Left ventricle myocardium inferior (tissue), 1 donor: ENCODE results near the gene CNTNAP3. TPM values are rescaled to one million over a fixed set of nuclear protein-coding genes. Genes with fewer than 3 reads are reported as not detected.
"Not testable (repeated sequence)": the region's sequence is repeated elsewhere in the genome, so short reads cannot be mapped to it uniquely, and the experiment has no call there.

Experiments
- DNase-seq: peaks from one replicate; pipeline ENCODE4 v3.0.0-alpha.2; 2020
- H3K27ac ChIP-seq: fragments of 200-600 bp; replicated peaks from 2 replicates; pipeline ENCODE4 v1.8.0; 2021
- H3K27me3 ChIP-seq: fragments of 200-600 bp; 2 replicates; pipeline ENCODE4 v1.8.0; 2021; ENCODE audit warnings: low read depth
- H3K36me3 ChIP-seq: fragments of 200-600 bp; 2 replicates; pipeline ENCODE4 v1.8.0; 2021
- H3K4me1 ChIP-seq: fragments of 200-600 bp; 2 replicates; pipeline ENCODE4 v1.8.0; 2021
- H3K4me3 ChIP-seq: fragments of 200-600 bp; 2 replicates; pipeline ENCODE4 v1.8.0; 2021; ENCODE audit warnings: mild to moderate bottlenecking, moderate library complexity
- H3K9me3 ChIP-seq: fragments of 200-600 bp; replicated peaks from 2 replicates; pipeline ENCODE4 v1.8.0; 2021
- intact Hi-C: fragments of 100-400 bp; cut with micrococcal nuclease; formaldehyde crosslinking; loops from one replicate; pipeline ENCODE4 v1.11.0; 2022
- total RNA-seq: library from RNA; stranded (reverse); fragmentation: NEBNext Ultra II Directional; extraction: Animal tissue kit (Norgen Biotek cat#: 25700); gene quantifications from one replicate; pipeline ENCODE4 v1.2.1, GENCODE V29; 2021
- TF ChIP-seq, protein P1 (sequence below): fragments of 200-600 bp; IDR thresholded peaks from 2 replicates; pipeline ENCODE4 v1.8.0; 2021; ENCODE audit warnings: antibody characterized with exemption, mild to moderate bottlenecking, borderline replicate concordance
- donor health status: DM: no; HTN: yes; CAD: no; lungs with severe emphysema.

The CNTNAP3 gene
- total RNA-seq, 1 donor from 2014 or later: 9.9 TPM

- H3K9me3 ChIP-seq, H3K27ac ChIP-seq, H3K4me1 ChIP-seq, H3K36me3 ChIP-seq, H3K4me3 ChIP-seq, intact Hi-C loops, H3K27me3 ChIP-seq, DNase-seq: not testable (repeated sequence)
Observed at GRCh38 chr9:39121401-39121800, 166.6 kb downstream of the CNTNAP3 start.

DNA sequence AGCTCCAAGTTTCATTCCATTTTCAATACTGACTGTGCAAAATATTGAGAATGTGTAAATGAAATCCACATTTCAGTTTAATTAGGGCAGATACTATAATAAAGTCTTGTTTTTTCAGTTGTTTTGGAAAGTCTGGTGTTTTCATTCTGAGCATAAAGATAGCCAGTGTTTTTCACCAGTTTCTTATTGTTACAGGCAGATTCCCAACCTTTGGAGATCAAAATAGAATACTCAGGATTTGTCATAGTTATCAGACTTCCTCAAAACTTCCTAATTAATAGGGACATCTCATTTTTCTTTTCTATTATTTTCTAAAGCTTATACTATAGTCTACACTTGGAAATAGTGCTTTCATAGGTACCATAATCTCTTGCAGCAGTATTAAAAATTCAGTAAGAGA is 176.2 kb downstream of the CNTNAP3 start:
- H3K4me3 ChIP-seq, H3K27ac ChIP-seq, H3K4me1 ChIP-seq, H3K9me3 ChIP-seq, H3K27me3 ChIP-seq, intact Hi-C loops, H3K36me3 ChIP-seq, DNase-seq: not testable (repeated sequence)

DNA sequence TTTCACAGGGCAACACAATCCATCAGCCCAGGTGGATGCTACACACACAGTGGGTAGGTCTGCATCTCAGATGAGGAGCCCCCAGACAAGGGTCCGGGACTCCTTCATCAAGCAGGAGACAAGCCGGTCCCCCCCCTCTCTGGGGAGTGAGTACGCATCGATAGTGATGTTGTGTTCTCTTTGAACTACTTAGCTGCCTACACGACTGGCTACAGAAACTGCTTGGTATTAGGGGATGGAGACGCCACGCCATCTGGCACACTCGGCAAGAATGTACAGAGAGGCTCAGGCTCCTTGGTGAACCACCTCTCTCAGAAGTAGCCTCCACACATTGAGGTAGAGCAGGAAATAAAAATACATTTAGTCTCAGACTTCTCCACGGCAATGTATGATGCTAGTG is 179.8 kb downstream of the CNTNAP3 start:
- TF ChIP-seq, protein P1, sequence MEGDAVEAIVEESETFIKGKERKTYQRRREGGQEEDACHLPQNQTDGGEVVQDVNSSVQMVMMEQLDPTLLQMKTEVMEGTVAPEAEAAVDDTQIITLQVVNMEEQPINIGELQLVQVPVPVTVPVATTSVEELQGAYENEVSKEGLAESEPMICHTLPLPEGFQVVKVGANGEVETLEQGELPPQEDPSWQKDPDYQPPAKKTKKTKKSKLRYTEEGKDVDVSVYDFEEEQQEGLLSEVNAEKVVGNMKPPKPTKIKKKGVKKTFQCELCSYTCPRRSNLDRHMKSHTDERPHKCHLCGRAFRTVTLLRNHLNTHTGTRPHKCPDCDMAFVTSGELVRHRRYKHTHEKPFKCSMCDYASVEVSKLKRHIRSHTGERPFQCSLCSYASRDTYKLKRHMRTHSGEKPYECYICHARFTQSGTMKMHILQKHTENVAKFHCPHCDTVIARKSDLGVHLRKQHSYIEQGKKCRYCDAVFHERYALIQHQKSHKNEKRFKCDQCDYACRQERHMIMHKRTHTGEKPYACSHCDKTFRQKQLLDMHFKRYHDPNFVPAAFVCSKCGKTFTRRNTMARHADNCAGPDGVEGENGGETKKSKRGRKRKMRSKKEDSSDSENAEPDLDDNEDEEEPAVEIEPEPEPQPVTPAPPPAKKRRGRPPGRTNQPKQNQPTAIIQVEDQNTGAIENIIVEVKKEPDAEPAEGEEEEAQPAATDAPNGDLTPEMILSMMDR: no peak
- Histone ChIP-seq H3K4me3 (no peak overlapping the region), H3K36me3 (no peaks in the 10 kb centered on the region), H3K27ac (no peak overlapping the region), H3K27me3 (no peaks in the 10 kb centered on the region), H3K4me1 (no peaks in the 10 kb centered on the region), H3K9me3 (no peaks in the 10 kb centered on the region)
- DNase-seq: no peak
- intact Hi-C loops: no loop called here

DNA sequence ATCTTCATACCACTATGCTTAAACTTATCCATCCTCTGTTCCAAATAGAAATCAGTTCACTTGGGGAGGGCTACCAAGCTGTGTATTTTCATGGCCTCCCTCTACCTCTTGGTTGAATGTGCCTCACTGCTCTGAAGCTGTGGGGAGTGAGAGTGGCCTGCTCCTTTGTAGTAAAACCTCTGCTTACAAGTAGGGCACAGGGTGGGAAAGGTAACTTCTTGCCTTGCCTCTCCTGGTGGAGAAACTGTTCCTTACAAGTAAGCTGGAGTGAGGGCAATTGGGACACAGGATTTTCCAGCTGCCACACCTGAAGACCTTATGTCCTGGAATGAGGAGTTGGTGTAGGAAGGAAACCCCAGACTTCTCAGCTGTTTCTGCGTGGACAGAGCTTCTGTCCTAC is 190.8 kb downstream of the CNTNAP3 start:
- H3K4me1 ChIP-seq, intact Hi-C loops, H3K27me3 ChIP-seq, H3K9me3 ChIP-seq, H3K4me3 ChIP-seq, H3K27ac ChIP-seq, H3K36me3 ChIP-seq, DNase-seq: not testable (repeated sequence)

DNA sequence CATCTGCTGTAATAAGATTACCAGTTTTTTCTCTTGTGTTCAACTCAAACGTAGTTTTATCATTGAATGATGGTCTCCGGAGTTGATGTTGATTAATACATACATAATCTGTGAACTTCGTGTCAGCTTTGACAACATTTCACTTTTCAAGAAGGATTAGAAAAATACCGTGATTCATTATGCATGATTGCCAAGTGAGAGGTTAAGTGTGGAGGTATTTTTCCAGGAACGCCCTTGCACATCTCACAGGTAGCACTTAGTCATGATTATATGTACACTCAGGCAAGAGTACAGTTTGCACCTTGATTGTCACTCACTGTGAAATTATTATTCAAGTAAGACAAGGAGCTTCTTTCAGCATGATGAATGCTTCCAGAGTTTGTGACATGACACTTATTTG is 202.7 kb downstream of the CNTNAP3 start:
- intact Hi-C loops, H3K27ac ChIP-seq, H3K36me3 ChIP-seq, H3K4me3 ChIP-seq, H3K9me3 ChIP-seq, H3K4me1 ChIP-seq, H3K27me3 ChIP-seq, DNase-seq: not testable (repeated sequence)

- DNase-seq, H3K27ac ChIP-seq, H3K4me1 ChIP-seq, intact Hi-C loops, H3K36me3 ChIP-seq, H3K4me3 ChIP-seq, H3K27me3 ChIP-seq, H3K9me3 ChIP-seq: not testable (repeated sequence)
Observed at GRCh38 chr9:39082574-39082973, 205.4 kb downstream of the CNTNAP3 start.

- DNase-seq, intact Hi-C loops: not testable (repeated sequence)
Observed at GRCh38 chr9:39080081-39080480, 207.9 kb downstream of the CNTNAP3 start.

GRCh38 chr9:39078621-39079256 is 209.2 kb downstream of the CNTNAP3 start:
- intact Hi-C loops, H3K4me1 ChIP-seq, H3K36me3 ChIP-seq, H3K9me3 ChIP-seq, H3K27ac ChIP-seq, H3K27me3 ChIP-seq: not testable (repeated sequence)
- DNase-seq: peak; percentile 20
- peak overlapping the region; percentile 52 for H3K4me3 ChIP-seq
- TF ChIP-seq, protein P1: peak; percentile 56

More at GRCh38 chr9:39080081-39080480, 207.9 kb downstream of the CNTNAP3 start:
- not testable (repeated sequence) for H3K27ac ChIP-seq, H3K27me3 ChIP-seq, H3K36me3 ChIP-seq, H3K9me3 ChIP-seq, H3K4me1 ChIP-seq, H3K4me3 ChIP-seq

DNA sequence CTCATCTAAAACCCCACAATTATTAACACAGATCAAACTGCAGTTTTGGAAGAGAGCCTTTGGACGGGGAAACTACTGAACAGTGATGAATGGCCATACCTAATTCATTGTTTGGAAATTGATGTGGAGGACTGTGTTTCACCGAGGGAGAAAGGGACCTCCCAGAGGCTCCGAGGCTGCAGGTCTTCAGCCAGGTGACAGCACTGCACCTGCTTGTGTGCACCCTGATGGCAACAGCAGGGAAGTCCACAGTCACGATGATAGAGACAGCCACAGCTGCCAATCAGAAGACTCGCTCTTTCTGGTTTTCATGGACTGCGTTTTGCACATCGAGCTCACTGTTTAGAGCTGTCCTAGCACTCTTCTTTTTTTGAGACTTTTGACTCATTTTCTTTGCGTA is 214.4 kb downstream of the CNTNAP3 start:
- H3K27ac ChIP-seq, intact Hi-C loops, DNase-seq: not testable (repeated sequence)

GRCh38 chr9:39067683-39068082 is 220.3 kb downstream of the CNTNAP3 start:
- H3K36me3 ChIP-seq, H3K27ac ChIP-seq, intact Hi-C loops, H3K9me3 ChIP-seq, H3K4me1 ChIP-seq, DNase-seq, H3K27me3 ChIP-seq, H3K4me3 ChIP-seq: not testable (repeated sequence)

More for the DNA sequence above, 214.4 kb downstream of the CNTNAP3 start:
- not testable (repeated sequence) for H3K4me1 ChIP-seq, H3K4me3 ChIP-seq, H3K36me3 ChIP-seq, H3K27me3 ChIP-seq, H3K9me3 ChIP-seq

GRCh38 chr9:39062966-39063365 is 225.0 kb downstream of the CNTNAP3 start:
- H3K4me3 ChIP-seq, H3K9me3 ChIP-seq, intact Hi-C loops, H3K27ac ChIP-seq, H3K4me1 ChIP-seq, H3K36me3 ChIP-seq, H3K27me3 ChIP-seq, DNase-seq: not testable (repeated sequence)

DNA sequence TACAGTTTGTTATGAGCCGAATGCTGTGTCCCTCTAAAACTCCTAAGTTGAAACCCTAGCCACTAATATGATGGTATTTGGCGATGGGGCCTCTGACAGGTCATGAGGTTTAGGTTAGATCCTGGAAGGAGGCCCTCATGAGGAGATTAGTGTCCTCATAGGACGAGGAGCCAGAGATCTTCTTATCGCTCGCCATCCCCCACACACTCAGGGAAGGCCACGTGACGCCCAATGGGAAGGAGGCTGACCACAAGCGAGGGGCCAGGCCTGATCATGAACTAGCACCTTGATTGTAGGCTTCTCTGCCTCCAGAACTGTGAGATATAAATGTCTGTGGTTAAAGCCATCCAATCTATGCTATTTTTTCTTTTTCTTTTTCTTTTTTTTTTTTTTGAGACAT is 233.5 kb downstream of the CNTNAP3 start:
- H3K4me3 ChIP-seq, H3K36me3 ChIP-seq, H3K4me1 ChIP-seq, H3K27ac ChIP-seq, H3K27me3 ChIP-seq, DNase-seq, intact Hi-C loops: not testable (repeated sequence)
- H3K9me3 ChIP-seq: peaks cover 17% of the 10 kb centered on the region
